Measurements from ENCODE around the gene IGSF9. TPM values are rescaled to one million over a fixed set of nuclear protein-coding genes. Genes with fewer than 3 reads are reported as not detected.

The IGSF9 gene
- total RNA-seq, 4 donors from 2014 or later = 0.17 to 0.23 TPM; not detected in 2

DNA sequence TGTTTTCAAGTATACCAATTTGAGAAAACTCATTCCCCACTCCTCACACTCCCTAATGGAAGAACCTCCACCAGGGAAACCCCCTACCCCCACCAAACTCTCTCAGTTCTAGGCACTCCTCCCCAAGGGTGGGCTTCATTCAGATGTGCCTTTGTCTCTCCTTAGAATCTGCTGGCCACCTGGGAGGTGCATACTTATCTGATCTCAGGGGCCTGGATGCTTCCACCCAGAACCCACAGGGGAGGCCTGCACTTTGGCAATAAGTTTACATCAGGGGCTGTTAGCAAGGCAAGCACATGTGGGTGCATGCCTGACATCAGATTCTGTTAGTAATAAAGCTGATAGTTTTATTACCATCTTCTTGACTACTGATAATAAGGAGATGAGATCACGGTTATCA lies 41.1 kb upstream of the IGSF9 start:
- Histone ChIP-seq H3K9me3 (no peaks in the 10 kb centered on the region), H3K36me3 (no peaks in the 10 kb centered on the region), H3K4me3 (no peak overlapping the region), H3K27ac (replicated peaks in 1 of 4) (no peak overlapping the region), H3K4me1 (no peaks in the 10 kb centered on the region), H3K27me3 (peaks cover 0 to 10% (median 2%) of the 10 kb centered on the region in 4 donors)
- 100% methylated on average over 1 of the region's 1 CpG for WGBS
- TF ChIP-seq, protein P1, sequence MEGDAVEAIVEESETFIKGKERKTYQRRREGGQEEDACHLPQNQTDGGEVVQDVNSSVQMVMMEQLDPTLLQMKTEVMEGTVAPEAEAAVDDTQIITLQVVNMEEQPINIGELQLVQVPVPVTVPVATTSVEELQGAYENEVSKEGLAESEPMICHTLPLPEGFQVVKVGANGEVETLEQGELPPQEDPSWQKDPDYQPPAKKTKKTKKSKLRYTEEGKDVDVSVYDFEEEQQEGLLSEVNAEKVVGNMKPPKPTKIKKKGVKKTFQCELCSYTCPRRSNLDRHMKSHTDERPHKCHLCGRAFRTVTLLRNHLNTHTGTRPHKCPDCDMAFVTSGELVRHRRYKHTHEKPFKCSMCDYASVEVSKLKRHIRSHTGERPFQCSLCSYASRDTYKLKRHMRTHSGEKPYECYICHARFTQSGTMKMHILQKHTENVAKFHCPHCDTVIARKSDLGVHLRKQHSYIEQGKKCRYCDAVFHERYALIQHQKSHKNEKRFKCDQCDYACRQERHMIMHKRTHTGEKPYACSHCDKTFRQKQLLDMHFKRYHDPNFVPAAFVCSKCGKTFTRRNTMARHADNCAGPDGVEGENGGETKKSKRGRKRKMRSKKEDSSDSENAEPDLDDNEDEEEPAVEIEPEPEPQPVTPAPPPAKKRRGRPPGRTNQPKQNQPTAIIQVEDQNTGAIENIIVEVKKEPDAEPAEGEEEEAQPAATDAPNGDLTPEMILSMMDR (IDR thresholded peaks at IDR 0.05) = no peak
- peak; percentile 85 for DNase-seq (ENCODE audit: extremely low spot score)
- intact Hi-C loops (cut with DNase I) = no loop called here

DNA sequence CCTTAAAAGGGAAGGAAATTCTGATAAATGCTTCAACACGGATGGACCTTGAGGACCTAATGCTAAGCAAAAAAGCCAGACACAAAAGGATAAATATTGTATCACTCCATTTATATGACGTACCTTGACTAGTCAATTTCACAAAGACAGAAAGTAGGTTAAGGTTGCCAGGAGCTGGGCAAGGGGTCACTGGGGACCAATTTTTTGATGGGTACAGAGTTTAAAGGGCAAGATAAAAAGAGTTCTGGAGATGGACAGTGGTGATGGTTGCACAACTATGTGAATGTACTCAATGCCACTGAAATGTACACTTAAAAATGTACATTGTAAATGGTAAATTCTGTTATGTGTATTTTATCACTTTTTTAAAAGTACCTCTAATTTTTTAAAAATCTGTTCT lies 40.7 kb upstream of the IGSF9 start:
- peaks cover 0 to 10% (median 2%) of the 10 kb centered on the region in 4 donors for H3K27me3 ChIP-seq
- no peaks in the 10 kb centered on the region for H3K36me3 ChIP-seq
- H3K4me1 ChIP-seq = no peaks in the 10 kb centered on the region
- 88% methylated on average over 2 of the region's 2 CpGs for WGBS
- H3K9me3 ChIP-seq = no peaks in the 10 kb centered on the region
- intact Hi-C loops (cut with DNase I) = no loop called here
- TF ChIP-seq, protein P1 (IDR thresholded peaks at IDR 0.05) = no peak
- TF ChIP-seq POLR2A (IDR thresholded peaks at IDR 0.05; ENCODE audit: low read depth) (no peak), EP300 (IDR thresholded peaks at IDR 0.05) (no peak), POLR2AphosphoS5 (IDR thresholded peaks at IDR 0.05) (no peak)
- DNase-seq (ENCODE audit: extremely low spot score) = peak; percentile 37
- H3K27ac ChIP-seq (replicated peaks in 1 of 4) = no peak overlapping the region
- no peak overlapping the region for H3K4me3 ChIP-seq

DNA sequence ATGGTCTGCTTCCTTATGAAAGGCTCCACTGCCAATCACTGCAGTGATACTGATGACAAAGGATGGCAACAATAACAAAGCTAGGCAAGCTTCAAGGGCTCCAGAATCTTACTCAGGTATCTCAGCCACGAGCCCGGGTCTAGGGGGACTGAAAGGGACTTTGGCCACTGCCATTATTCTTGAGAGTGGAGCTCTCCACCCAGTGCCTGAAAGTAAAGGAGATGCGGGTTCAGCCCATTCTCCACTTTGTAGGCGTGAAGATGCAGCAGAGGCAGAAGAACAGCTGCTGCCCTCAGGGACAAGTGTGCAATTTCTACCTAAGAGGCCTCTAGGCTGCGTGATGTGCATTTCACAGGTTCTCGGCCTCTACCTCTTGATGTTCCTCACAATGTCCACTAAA lies 40.1 kb upstream of the IGSF9 start:
- Histone ChIP-seq H3K27ac (replicated peaks in 1 of 4) (no peak overlapping the region), H3K4me1 (no peaks in the 10 kb centered on the region), H3K36me3 (no peaks in the 10 kb centered on the region), H3K9me3 (no peaks in the 10 kb centered on the region), H3K27me3 (peaks cover 0 to 10% (median 0%) of the 10 kb centered on the region in 4 donors), H3K4me3 (no peak overlapping the region)
- peak; percentile 68 for DNase-seq (ENCODE audit: extremely low spot score)
- WGBS = 93% methylated on average over 6 of the region's 6 CpGs
- no peak for TF ChIP-seq EP300 (IDR thresholded peaks at IDR 0.05)
- no peak for TF ChIP-seq POLR2AphosphoS5 (IDR thresholded peaks at IDR 0.05)
- TF ChIP-seq, protein P1 (IDR thresholded peaks at IDR 0.05) = no peak
- TF ChIP-seq POLR2A (IDR thresholded peaks at IDR 0.05; ENCODE audit: low read depth) = no peak
- intact Hi-C loops (cut with DNase I) = no loop called here

DNA sequence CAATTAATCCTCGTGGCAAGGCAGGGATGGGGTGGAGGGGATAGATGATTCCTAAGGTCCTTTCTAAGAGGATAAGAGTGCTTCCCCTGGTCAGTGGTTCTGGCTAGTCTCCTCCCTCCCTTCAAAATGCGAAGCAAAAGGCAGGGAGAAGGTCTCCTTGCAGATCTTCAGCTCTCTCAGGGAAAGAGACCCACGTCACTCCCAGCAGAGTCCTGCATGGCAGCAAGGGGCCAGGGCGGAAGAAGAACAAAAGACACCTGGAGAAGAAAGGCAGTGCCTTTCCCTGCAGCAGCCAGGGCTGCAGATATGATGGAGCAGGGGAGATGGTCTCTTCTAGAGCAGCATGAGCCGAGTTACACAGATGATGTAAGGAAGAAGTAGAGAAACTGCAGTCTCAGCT lies 38.3 kb upstream of the IGSF9 start:
- Histone ChIP-seq H3K27me3 (peaks cover 0 to 6% (median 0%) of the 10 kb centered on the region in 4 donors), H3K9me3 (no peaks in the 10 kb centered on the region), H3K36me3 (no peaks in the 10 kb centered on the region), H3K4me1 (peaks cover 0 to 10% (median 4%) of the 10 kb centered on the region in 4 donors), H3K27ac (replicated peaks in 1 of 4) (no peak overlapping the region), H3K4me3 (no peak overlapping the region)
- no peak for TF ChIP-seq POLR2AphosphoS5 (IDR thresholded peaks at IDR 0.05)
- no peak for TF ChIP-seq POLR2A (IDR thresholded peaks at IDR 0.05; ENCODE audit: low read depth)
- TF ChIP-seq EP300 (IDR thresholded peaks at IDR 0.05) = no peak
- TF ChIP-seq, protein P1 (IDR thresholded peaks at IDR 0.05) = no peak
- 73% methylated on average over 5 of the region's 5 CpGs for WGBS
- DNase-seq (ENCODE audit: extremely low spot score) = peak; percentile 60
- intact Hi-C loops (cut with DNase I) = no loop called here

DNA sequence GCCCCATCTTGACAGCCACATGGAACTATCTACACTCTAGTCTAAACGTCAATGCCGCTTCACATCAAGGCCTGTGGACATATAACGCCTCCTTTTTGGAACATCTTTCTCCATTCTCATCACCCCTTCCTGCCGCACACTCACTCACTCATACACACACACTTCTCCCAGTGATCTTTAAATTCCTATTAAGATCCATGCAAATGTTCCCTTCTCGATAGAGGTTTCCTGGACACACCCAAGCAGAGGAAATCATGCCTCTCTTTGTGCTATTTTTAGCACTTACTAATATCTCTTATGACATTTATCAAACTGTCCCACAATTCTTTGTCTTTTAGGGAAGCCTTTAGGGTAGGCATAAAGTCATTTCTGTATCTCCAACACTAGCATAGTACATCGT lies 36.9 kb upstream of the IGSF9 start:
- Histone ChIP-seq H3K4me3 (no peak overlapping the region), H3K36me3 (no peaks in the 10 kb centered on the region), H3K27me3 (no peaks in the 10 kb centered on the region), H3K9me3 (no peaks in the 10 kb centered on the region), H3K4me1 (peaks cover 0 to 10% (median 4%) of the 10 kb centered on the region in 4 donors), H3K27ac (replicated peaks in 1 of 4) (no peak overlapping the region)
- DNase-seq (ENCODE audit: extremely low spot score) = peak; percentile 70
- no peak for TF ChIP-seq POLR2A (IDR thresholded peaks at IDR 0.05; ENCODE audit: low read depth)
- TF ChIP-seq POLR2AphosphoS5 (IDR thresholded peaks at IDR 0.05) = no peak
- TF ChIP-seq, protein P1 (IDR thresholded peaks at IDR 0.05) = no peak
- TF ChIP-seq EP300 (IDR thresholded peaks at IDR 0.05) = no peak
- 74% methylated on average over 5 of the region's 6 CpGs for WGBS
- intact Hi-C loops (cut with DNase I) = no loop called here
